Measurements from ENCODE around the gene JCHAIN.

JCHAIN gene

DNA sequence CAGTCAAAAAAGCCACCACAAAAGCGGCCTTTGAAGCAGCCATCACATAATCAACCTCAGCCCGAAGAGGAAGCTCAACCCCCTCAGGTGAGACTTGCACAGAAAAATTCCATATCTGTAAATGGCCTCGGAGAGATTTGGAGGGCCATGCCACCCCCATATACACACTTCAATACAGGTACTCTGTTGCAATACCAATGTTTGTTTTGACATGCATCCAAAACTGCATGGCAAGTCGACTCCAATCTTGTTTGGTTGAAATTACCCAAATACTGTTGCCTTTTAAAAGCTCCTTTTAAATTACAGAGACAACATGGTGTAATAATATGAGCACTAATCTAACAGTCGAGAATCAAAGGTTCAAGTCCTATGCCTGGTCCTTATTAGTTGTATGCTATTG, 31.8 kb downstream of the JCHAIN start:
- no peak for DNase-seq

DNA sequence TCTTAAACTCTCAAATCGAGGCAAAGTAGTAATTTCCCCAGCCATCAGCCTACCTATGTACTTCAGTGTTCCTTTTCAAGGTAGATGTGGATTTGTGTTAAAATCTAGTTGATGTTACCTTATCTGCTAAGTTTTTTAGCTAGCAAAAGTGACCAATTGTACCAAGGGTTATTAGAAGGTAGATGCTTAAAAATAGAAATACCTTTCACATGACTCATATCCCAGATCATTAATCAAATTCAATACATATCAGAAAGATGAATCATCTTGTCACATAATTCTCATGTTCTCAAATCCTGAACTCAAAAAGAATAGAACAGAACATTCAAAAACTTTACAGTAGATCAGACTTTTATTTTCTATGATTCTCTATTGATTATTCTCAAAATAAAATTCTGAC, 34.3 kb downstream of the JCHAIN start:
- DNase-seq = no peak

DNA sequence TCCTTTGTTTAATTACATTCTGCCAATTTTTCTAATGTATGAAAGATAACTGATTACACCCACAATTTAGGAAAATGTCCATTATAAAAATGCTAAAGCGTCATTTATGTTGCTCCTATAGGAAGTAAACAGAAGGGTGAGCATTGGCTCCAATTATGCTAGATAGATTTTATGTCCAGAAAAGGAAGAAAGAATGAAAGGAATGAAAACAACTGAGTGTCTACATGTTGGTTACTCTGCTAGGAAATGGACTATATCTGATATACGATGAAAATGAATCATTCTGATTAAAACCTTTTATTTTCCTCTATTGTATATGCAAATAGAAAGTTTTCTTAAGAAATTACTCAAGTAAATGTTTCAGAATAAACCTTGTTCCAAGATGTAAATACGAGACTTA, 36.1 kb downstream of the JCHAIN start:
- DNase-seq = no peak

DNA sequence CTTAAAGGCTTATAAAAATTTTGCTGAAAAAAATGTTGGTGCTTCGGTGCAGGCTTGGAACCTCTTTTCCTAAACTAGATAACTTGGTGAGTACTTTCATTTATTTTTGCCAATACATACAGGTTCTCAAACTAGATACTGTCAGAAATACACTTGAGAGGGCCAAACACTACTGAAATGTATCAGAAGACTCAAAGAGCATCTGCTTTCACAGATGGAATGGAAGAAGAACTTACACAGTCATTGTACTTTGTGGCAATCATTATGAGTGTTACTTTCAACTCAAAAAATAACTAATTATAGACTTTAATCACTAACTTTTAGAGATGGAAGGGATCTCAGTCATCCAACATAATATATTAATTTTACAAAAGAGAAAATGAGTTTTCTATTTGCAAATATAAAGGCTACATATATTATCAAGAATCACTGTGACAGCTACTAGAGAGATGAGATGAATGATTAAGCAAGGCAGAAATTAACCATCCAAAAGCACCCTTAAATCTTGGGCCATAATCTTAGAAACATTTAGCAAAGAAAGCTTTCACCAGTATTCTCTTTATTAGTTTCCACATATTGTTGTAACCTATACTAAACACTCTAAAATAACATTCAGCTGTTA, 36.7 kb downstream of the JCHAIN start:
- DNase-seq = no peak

DNA sequence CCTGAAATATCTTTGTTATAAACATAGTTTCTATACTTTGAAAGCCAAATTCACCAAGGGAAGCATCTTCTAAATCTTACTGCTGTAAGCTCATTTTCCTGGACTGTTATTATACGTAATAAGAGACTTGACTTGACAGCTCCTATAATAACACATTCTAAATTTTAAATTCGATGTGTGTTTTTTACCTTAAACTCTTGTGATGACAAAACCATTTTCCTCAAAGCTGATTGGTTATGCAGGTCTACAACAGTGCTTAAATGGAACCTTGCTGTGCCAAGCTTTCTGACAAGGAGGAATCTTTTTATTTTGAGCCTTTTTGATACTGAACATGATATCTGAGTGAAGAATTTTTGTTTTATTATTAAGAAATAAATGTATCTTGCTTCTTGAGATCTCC, 37.9 kb downstream of the JCHAIN start, which contains the start of gene ENAM:
Gene ENAM, plus strand, starts transcription at position 301 of the 400 bp plus-strand sequence. CDS start 757 bp downstream, outside the sequence.
- DNase-seq = no peak

DNA sequence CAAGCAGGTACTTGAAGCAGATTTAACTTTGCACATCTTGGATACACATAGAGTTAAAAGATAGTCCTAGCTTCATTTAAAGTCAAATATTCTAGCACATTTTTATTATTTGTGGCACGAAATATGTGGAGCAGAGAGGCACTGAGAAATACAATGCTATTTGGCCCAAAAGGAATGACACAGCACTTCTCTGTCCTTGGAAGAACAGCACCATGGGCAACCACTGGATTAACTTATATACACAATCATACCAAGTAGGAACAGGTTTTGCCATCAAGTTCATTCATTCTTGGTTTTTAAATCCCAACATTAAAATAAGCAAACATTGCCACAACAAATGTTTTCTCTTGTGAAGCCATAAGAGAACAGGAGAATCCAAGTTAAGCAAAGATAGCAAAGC, 38.7 kb downstream of the JCHAIN start:
- no peak for DNase-seq

DNA sequence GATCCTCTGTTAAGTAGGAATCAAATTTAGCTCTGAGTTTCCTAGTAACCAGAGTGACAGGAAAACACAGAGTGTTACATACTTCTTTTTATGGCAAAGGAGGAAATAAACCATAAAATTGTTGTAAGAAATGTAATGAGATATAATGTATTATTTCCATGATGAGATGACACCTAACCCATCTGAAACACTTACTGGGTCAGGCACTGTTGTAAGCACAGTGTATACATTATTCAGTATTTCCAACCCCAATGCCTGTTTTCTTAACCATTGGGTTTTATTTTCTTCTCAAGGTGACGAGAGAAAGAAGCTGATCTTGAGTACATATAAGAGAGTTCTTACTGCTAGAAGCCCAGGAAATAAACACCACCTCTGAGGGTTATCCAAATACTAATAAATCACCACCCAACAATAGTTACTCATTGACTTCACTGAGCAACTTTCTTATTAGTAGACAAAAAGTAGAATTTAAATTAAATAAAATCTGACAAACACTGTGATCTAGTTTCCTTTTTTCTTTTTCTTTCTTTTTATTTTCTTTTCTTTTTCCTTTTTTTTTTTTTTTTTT, 42.0 kb downstream of the JCHAIN start:
- no peak for DNase-seq

DNA sequence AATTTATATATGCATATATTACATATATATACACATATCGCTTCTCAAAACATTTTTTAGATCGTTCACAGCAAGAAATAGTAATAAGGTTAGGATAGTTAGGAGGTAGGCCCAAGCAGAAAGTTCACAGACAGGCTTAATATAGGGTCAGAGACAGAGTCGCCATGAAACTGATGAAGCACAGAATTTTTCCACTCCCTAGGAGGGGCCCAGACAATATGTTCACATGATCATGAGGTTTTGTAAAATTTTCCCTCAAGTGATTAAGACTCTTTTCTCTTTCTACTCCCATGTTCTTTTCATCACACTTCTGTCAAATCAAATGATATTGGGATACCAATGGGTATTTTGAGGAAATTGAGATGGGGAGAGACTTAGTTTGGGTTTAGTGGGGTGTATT, 43.0 kb downstream of the JCHAIN start:
- no peak for DNase-seq

DNA sequence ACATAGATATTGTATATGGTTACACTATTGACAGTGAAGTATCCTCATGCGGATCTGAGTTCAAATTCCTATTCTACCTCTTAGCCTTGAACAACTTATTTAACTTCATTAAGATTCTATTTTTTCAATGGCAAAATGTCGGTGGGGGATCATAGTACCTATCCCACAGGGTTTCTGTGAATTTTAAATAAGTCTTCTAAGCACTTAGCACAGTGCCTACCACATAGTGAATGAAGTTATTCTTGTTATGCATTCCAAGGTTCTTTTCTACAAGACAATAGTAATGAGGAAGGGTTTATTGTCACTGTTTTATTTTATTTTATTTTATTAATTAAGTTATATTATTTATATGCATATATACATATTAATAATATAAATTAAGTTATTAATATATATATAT, 46.5 kb downstream of the JCHAIN start:
- no peak for DNase-seq

DNA sequence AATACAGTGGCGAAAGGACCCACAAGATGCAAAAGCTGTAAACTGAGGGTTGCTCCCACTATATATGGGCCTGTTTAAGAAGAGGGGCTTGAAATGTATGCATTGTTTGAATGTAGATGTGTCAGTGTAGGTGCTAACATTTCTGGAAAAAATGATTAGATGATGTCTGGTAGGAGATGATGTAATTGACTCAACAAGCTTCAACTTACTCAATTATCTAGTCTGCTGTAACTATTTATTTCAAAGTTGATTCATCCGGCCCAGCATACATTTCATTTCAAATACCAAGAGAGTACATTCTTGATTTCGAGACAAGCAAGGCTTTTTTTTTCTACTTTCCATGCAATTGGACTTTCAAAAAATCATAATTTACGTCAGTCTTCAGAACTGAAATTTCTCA, 47.0 kb downstream of the JCHAIN start:
- no peak for DNase-seq

DNA sequence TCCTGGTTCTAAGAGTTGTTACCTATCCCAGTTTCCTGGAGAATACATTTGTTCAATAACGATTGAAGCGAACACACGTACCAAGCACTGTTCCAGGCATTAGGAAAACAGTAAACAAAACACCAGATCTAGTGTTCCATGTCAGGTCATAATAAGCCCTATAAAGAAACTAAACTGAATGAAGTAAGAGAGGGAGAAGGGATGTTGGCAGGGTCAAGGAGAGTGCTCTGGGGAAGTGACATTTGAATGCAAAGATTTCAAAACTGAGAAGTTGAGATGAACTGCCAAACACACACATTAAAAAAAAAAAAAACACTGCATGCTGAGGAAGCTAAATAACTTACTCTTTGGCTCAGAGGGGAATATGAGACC, 52.1 kb downstream of the JCHAIN start:
- DNase-seq = no peak

DNA sequence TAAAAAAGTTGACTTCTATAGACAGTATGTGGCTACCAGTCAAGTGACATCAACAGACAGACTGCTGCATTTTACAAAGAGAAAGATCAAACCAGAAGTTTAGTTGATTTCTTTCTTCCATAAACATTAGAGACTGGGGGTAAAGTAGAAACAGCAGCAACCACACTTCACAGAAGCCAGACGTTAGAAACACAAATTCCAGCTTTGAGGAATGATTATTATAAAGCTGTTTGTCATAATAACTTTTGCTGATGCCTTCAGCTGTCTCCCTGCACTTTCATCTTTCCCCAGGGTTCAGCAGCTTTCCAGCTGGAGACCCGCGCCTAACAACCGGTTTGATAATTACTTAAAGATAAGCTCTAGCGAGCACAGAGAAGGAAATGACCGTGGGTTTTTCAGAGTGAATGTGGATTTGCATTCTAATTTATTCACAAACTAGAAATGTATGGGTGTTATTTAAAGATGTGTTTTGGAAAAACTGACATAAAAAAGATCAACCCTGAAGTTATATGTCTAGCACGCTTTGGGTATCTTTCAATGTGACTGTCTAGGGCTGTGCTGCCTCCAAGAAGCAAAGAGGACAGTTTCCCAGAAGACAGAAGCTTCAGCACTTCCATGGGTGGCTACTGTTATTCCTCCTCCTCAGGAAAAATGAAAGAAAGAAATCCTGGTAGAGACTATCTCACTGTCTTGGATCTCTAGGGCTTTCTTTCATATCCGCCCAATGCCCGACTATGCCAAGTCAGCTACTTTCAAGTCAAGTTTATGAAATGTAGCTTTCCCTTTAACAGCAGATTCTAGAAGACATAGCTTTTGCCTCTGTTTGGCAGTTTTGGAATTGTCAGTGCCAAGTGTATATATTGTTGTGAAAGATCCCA, 52.8 kb downstream of the JCHAIN start:
- no peak for DNase-seq

DNA sequence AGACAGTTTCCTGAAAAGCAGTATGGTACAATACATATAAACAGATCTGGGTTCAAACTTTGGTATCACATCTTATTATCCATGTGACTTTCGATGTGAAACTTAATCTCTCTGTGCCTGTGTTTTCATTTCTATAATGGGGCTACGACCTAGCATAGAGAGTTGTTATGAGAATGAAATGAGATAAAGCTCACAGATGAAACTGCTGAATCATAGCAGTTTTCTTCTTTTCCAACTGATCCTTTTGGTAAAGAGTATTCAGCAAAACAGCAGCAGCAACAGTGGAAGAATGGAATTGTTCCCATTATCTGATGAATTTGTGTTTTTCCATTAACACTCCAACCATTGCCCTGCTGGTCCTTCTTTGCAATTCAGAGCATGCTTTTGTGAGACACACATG, 58.0 kb downstream of the JCHAIN start:
- no peak for DNase-seq

DNA sequence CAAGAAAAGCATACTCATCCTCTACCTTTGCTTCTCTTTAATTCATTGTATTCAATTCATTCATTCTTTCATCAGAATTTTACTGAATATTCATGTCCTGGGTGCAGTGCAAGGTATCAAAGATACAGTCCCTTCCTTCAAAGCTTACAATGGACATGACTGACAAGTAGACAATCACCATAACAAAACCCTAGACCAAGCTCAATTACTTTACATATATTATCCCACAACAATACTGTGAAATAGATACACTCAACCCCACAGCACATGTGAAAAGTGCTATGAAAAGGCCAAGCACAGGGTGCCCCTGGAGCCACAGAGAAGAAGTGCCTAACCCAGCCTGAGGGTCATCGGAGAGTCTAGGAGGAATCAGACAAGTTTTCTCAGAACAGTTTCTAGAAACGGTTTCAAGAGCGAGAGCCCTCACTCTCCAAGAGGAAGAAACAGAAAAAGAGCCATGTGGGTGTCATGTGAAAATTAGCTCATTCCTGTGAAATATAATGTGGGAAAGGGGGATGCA, 58.9 kb downstream of the JCHAIN start:
- no peak for DNase-seq

DNA sequence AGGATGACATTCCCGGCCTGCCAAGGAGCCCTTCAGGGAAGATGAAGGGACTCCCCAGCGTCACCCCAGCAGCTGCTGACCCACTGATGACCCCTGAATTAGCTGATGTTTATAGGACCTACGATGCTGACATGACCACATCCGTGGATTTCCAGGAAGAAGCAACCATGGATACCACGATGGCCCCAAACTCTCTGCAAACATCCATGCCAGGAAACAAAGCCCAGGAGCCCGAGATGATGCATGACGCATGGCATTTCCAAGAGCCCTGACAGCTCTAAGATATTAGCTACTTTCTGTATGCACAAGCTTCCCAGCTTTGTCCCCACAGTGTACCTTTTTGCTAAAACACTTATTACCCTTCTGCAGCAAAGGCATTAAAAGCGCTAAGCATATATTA, 59.8 kb downstream of the JCHAIN start:
- no peak for DNase-seq

Data from 8988T (cell line).